Activated CD4-positive, alpha-beta T cell treated with anti-CD3 and anti-CD28 coated beads, Interleukin-2, amount 10 ng/mL, durations not matched to agents 24 days and 14 days (primary cell): ENCODE results near the gene LRRC36. TPM values are rescaled to one million over a fixed set of nuclear protein-coding genes. Genes with fewer than 3 reads are reported as not detected.

ENCODE experiments used
- DNase-seq: peaks from one replicate; pipeline ENCODE4 v3.0.0; 2022
- H3K27ac Mint-ChIP-seq: one replicate; pipeline ENCODE4 v1.8.0; 2022; ENCODE audit warnings: mild to moderate bottlenecking, mixed read lengths
- H3K27me3 Mint-ChIP-seq: one replicate; pipeline ENCODE4 v1.8.0; 2022; ENCODE audit warnings: mixed read lengths
- H3K36me3 Mint-ChIP-seq: one replicate; pipeline ENCODE4 v1.8.0; 2022; ENCODE audit warnings: low read depth, mild to moderate bottlenecking, mixed read lengths
- H3K4me1 Mint-ChIP-seq: one replicate; pipeline ENCODE4 v1.8.0; 2021; ENCODE audit warnings: mixed read lengths
- H3K4me3 Mint-ChIP-seq: one replicate; pipeline ENCODE4 v1.8.0; 2022; ENCODE audit warnings: mild to moderate bottlenecking, moderate library complexity, mixed read lengths
- H3K9me3 Mint-ChIP-seq: one replicate; pipeline ENCODE4 v1.8.0; 2021; ENCODE audit warnings: mixed read lengths
- intact Hi-C: fragments of 100-400 bp; cut with micrococcal nuclease; formaldehyde crosslinking; loops from one replicate; pipeline ENCODE4 v1.15.1; 2023
- total RNA-seq: library from RNA; stranded (reverse); gene quantifications from 2 replicates; pipeline ENCODE4 v1.2.3, GENCODE V29; 2022

LRRC36 gene
- total RNA-seq, 1 donor from 2014 or later: 0.23 TPM

GRCh38 chr16:67393111-67393787, 66.6 kb downstream of the LRRC36 start, which contains the start of gene TPPP3:
TPPP3 (minus strand) TSS chr16:67393498; CDS start chr16:67391111, 2,387 bp downstream.
- Mint-ChIP-seq H3K9me3 (no peaks in the 10 kb centered on the region), H3K4me1 (peaks cover 4% of the 10 kb centered on the region), H3K27me3 (peaks cover 49% of the 10 kb centered on the region), H3K36me3 (no peaks in the 10 kb centered on the region), H3K27ac (peak within 1 kb of the TSS; percentile 62), H3K4me3 (peak within 1 kb of the TSS; percentile 64)
- intact Hi-C loops: loop anchor here (10.0 kb wide), 1 partner anchor 48 kb away; no protein-coding TSS in a partner anchor
- peak; percentile 84 for DNase-seq

- Mint-ChIP-seq H3K36me3 (no peaks in the 10 kb centered on the region), H3K4me1 (peaks cover 4% of the 10 kb centered on the region), H3K9me3 (no peaks in the 10 kb centered on the region), H3K4me3 (peak overlapping the region; percentile 64), H3K27me3 (peaks cover 49% of the 10 kb centered on the region), H3K27ac (no peak overlapping the region)
- no peak for DNase-seq
- intact Hi-C loops: loop anchor here (10.0 kb wide), 1 partner anchor 49 kb away; no protein-coding TSS in a partner anchor
Observed at GRCh38 chr16:67393788-67394154, 67.2 kb downstream of the LRRC36 start.

GRCh38 chr16:67394155-67395104, 67.8 kb downstream of the LRRC36 start:
- H3K4me3 Mint-ChIP-seq: peak overlapping the region; percentile 64
- H3K27ac Mint-ChIP-seq: peak overlapping the region; percentile 62
- DNase-seq: no peak
- no peaks in the 10 kb centered on the region for H3K9me3 Mint-ChIP-seq
- peaks cover 4% of the 10 kb centered on the region for H3K4me1 Mint-ChIP-seq
- H3K27me3 Mint-ChIP-seq: peaks cover 49% of the 10 kb centered on the region
- no peaks in the 10 kb centered on the region for H3K36me3 Mint-ChIP-seq
- intact Hi-C loops: loop anchor here (5.0 to 10.0 kb wide), 2 partner anchors 50 to 117 kb away; partner anchors contain the start of gene PLEKHG4

- Mint-ChIP-seq H3K36me3 (no peaks in the 10 kb centered on the region), H3K4me3 (no peak overlapping the region)
Observed at GRCh38 chr16:67395105-67395457, 68.5 kb downstream of the LRRC36 start.

GRCh38 chr16:67395458-67396158, 69.0 kb downstream of the LRRC36 start:
- Mint-ChIP-seq H3K27ac (no peak overlapping the region), H3K9me3 (no peaks in the 10 kb centered on the region), H3K4me3 (no peak overlapping the region), H3K4me1 (peaks cover 4% of the 10 kb centered on the region), H3K27me3 (peaks cover 42% of the 10 kb centered on the region), H3K36me3 (no peaks in the 10 kb centered on the region)
- DNase-seq: no peak
- intact Hi-C loops: loop anchor here (5.0 to 10.0 kb wide), 2 partner anchors 51 to 118 kb away; partner anchors contain the start of gene PLEKHG4

More at GRCh38 chr16:67395105-67395457, 68.5 kb downstream of the LRRC36 start:
- no peak for DNase-seq
- intact Hi-C loops: loop anchor here (5.0 to 10.0 kb wide), 2 partner anchors 50 to 118 kb away; partner anchors contain the start of gene PLEKHG4
- Mint-ChIP-seq H3K27me3 (peaks cover 45% of the 10 kb centered on the region), H3K4me1 (peaks cover 4% of the 10 kb centered on the region), H3K27ac (no peak overlapping the region), H3K9me3 (no peaks in the 10 kb centered on the region)

GRCh38 chr16:67396159-67397035, 69.8 kb downstream of the LRRC36 start:
- H3K9me3 Mint-ChIP-seq: no peaks in the 10 kb centered on the region
- no peaks in the 10 kb centered on the region for H3K36me3 Mint-ChIP-seq
- peaks cover 4% of the 10 kb centered on the region for H3K4me1 Mint-ChIP-seq
- no peak overlapping the region for H3K4me3 Mint-ChIP-seq
- peaks cover 37% of the 10 kb centered on the region for H3K27me3 Mint-ChIP-seq
- no peak for DNase-seq
- intact Hi-C loops: loop anchor here (5.0 to 10.0 kb wide), 2 partner anchors 52 to 119 kb away; partner anchors contain the start of gene PLEKHG4
- no peak overlapping the region for H3K27ac Mint-ChIP-seq

- intact Hi-C loops: loop anchor here (5.0 to 10.0 kb wide), 2 partner anchors 52 to 120 kb away; partner anchors contain the start of gene PLEKHG4
- Mint-ChIP-seq H3K27ac (no peak overlapping the region), H3K27me3 (peaks cover 34% of the 10 kb centered on the region), H3K36me3 (no peaks in the 10 kb centered on the region), H3K9me3 (no peaks in the 10 kb centered on the region), H3K4me1 (peaks cover 4% of the 10 kb centered on the region), H3K4me3 (no peak overlapping the region)
- no peak for DNase-seq
Observed at GRCh38 chr16:67397036-67397801, 70.6 kb downstream of the LRRC36 start.

GRCh38 chr16:67397812-67398545, 71.4 kb downstream of the LRRC36 start:
- peaks cover 27% of the 10 kb centered on the region for H3K27me3 Mint-ChIP-seq
- no peaks in the 10 kb centered on the region for H3K9me3 Mint-ChIP-seq
- H3K4me1 Mint-ChIP-seq: peaks cover 4% of the 10 kb centered on the region
- intact Hi-C loops: loop anchor here (5.0 to 10.0 kb wide), 2 partner anchors 53 to 121 kb away; partner anchors contain the start of gene PLEKHG4
- no peaks in the 10 kb centered on the region for H3K36me3 Mint-ChIP-seq
- no peak overlapping the region for H3K27ac Mint-ChIP-seq
- DNase-seq: no peak
- no peak overlapping the region for H3K4me3 Mint-ChIP-seq

- Mint-ChIP-seq H3K27ac (no peak overlapping the region), H3K4me1 (peaks cover 4% of the 10 kb centered on the region), H3K4me3 (no peak overlapping the region), H3K36me3 (no peaks in the 10 kb centered on the region), H3K27me3 (peaks cover 24% of the 10 kb centered on the region), H3K9me3 (no peaks in the 10 kb centered on the region)
- intact Hi-C loops: loop anchor here (1.0 to 10.0 kb wide), 3 partner anchors 54 to 138 kb away; partner anchors contain the start of gene PLEKHG4
- DNase-seq: no peak
Observed at GRCh38 chr16:67398546-67399217, 72.1 kb downstream of the LRRC36 start.

GRCh38 chr16:67399218-67399733, 72.7 kb downstream of the LRRC36 start:
- H3K9me3 Mint-ChIP-seq: no peaks in the 10 kb centered on the region
- H3K27ac Mint-ChIP-seq: no peak overlapping the region
- intact Hi-C loops: loop anchor here (1.0 to 10.0 kb wide), 3 partner anchors 54 to 139 kb away; partner anchors contain the start of gene PLEKHG4
- no peaks in the 10 kb centered on the region for H3K4me1 Mint-ChIP-seq
- H3K27me3 Mint-ChIP-seq: peaks cover 18% of the 10 kb centered on the region
- DNase-seq: peak; percentile 87
- no peak overlapping the region for H3K4me3 Mint-ChIP-seq
- H3K36me3 Mint-ChIP-seq: no peaks in the 10 kb centered on the region
